ENCODE results near the gene FADS2. TPM values are rescaled to one million over a fixed set of nuclear protein-coding genes. Genes with fewer than 3 reads are reported as not detected.

The FADS2 gene
- polyA plus RNA-seq, 1 donor from 2014 or later = 145 TPM

- TF ChIP-seq REST (IDR thresholded peaks at IDR 0.05; ENCODE audit: borderline replicate concordance) = no peak
- no peak for TF ChIP-seq RAD21 (conservative IDR thresholded peaks at IDR 0.05)
- TF ChIP-seq POLR2AphosphoS5 (IDR thresholded peaks at IDR 0.05) = no peak
- H3K9me2 ChIP-seq (ENCODE audit: insufficient read depth, low read length) = no peaks in the 10 kb centered on the region
- H3K4me2 ChIP-seq (ENCODE audit: low read length) = no peak overlapping the region
- H3K27ac ChIP-seq (ENCODE audit: low read length) = no peak overlapping the region
- no peaks in the 10 kb centered on the region for H3K9me3 ChIP-seq (ENCODE audit: low read length)
- no peak overlapping the region for H3K4me3 ChIP-seq (ENCODE audit: low read length)
- H4K20me1 ChIP-seq (ENCODE audit: insufficient read depth) = no peaks in the 10 kb centered on the region
- H3K9ac ChIP-seq (ENCODE audit: low read length) = no peak overlapping the region
- no peaks in the 10 kb centered on the region for H3F3A ChIP-seq (ENCODE audit: insufficient read depth, low read length, poor library complexity, severe bottlenecking)
- no peak overlapping the region for H2AFZ ChIP-seq (ENCODE audit: low read depth, low read length)
- H3K27me3 ChIP-seq (ENCODE audit: insufficient read depth, low read depth, low read length) = no peaks in the 10 kb centered on the region
- H3K79me2 ChIP-seq (replicated peaks; ENCODE audit: insufficient read depth, low read length) = peaks cover under 1% of the 10 kb centered on the region
- H3K36me3 ChIP-seq (ENCODE audit: insufficient read depth, low read length) = peaks cover 6% of the 10 kb centered on the region
These were observed 28.3 kb upstream of the FADS2 start for GRCh38 chr11:61799665-61800284.

DNA sequence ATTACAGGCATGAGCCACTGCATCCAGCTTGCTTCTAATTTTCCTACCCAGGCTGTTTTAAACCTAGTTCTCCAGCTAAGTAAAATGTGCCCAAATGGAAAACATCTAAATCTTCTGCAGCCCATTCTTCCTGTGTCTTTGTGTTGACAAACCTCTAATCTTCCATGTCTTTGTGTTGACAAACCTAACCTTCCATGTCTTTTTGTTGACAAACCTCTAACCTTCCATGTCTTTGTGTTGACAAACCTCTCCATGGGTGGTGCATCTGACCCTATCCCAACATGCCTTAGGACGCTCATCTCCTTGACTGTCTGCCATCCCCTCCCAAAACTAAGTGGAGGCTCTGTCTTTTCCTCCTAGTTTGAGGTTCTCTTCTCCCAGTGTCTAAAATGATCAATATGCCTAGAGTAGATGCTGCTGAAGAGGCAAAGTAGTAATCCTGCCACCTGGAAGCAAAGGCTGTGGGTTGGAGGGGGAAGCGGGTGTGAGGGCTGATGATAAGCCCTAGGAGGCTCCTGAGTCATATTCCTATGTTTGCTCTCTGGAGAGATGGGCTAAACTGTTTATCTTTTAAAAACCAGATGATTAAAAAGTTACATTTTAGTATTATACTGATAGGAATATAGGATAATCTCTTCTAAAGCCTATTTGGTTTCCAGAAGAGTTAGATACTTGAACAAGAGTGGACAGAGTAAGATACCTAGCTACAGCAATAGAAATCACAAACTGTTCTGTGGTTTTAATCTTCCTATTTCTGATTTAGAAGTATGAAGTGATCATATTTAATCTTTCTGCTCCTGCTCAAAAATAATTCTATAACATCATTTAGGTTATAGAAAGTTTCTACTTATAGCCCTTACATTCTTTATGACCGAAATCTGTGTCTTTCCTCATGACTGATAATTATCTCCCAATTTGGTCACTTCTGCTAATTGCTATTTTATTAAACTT is 27.5 kb upstream of the FADS2 start:
- Histone ChIP-seq H3K27me3 (ENCODE audit: insufficient read depth, low read depth, low read length) (no peaks in the 10 kb centered on the region), H3K79me2 (replicated peaks; ENCODE audit: insufficient read depth, low read length) (no peaks in the 10 kb centered on the region), H2AFZ (ENCODE audit: low read depth, low read length) (no peak overlapping the region), H4K20me1 (ENCODE audit: insufficient read depth) (no peaks in the 10 kb centered on the region), H3K9me3 (ENCODE audit: low read length) (no peaks in the 10 kb centered on the region), H3K4me2 (ENCODE audit: low read length) (no peak overlapping the region), H3K4me3 (ENCODE audit: low read length) (no peak overlapping the region), H3K27ac (ENCODE audit: low read length) (no peak overlapping the region), H3K36me3 (ENCODE audit: insufficient read depth, low read length) (peaks cover 6% of the 10 kb centered on the region), H3F3A (ENCODE audit: insufficient read depth, low read length, poor library complexity, severe bottlenecking) (no peaks in the 10 kb centered on the region), H3K9me2 (ENCODE audit: insufficient read depth, low read length) (no peaks in the 10 kb centered on the region), H3K9ac (ENCODE audit: low read length) (no peak overlapping the region)
- TF ChIP-seq MXI1 (conservative IDR thresholded peaks at IDR 0.05; ENCODE audit: poor library complexity, severe bottlenecking) = no peak
- TF ChIP-seq EP300 (conservative IDR thresholded peaks at IDR 0.05; ENCODE audit: poor library complexity, severe bottlenecking) = no peak
- no peak for TF ChIP-seq POLR2AphosphoS5 (IDR thresholded peaks at IDR 0.05)
- TF ChIP-seq, protein P1, sequence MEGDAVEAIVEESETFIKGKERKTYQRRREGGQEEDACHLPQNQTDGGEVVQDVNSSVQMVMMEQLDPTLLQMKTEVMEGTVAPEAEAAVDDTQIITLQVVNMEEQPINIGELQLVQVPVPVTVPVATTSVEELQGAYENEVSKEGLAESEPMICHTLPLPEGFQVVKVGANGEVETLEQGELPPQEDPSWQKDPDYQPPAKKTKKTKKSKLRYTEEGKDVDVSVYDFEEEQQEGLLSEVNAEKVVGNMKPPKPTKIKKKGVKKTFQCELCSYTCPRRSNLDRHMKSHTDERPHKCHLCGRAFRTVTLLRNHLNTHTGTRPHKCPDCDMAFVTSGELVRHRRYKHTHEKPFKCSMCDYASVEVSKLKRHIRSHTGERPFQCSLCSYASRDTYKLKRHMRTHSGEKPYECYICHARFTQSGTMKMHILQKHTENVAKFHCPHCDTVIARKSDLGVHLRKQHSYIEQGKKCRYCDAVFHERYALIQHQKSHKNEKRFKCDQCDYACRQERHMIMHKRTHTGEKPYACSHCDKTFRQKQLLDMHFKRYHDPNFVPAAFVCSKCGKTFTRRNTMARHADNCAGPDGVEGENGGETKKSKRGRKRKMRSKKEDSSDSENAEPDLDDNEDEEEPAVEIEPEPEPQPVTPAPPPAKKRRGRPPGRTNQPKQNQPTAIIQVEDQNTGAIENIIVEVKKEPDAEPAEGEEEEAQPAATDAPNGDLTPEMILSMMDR (IDR thresholded peaks at IDR 0.05; ENCODE audit: poor library complexity, severe bottlenecking) = no peak
- TF ChIP-seq RAD21 (conservative IDR thresholded peaks at IDR 0.05) = no peak
- TF ChIP-seq SMC3 (conservative IDR thresholded peaks at IDR 0.05; ENCODE audit: poor library complexity) = no peak
- no peak for TF ChIP-seq TAF1 (IDR thresholded peaks at IDR 0.05; ENCODE audit: low read depth)
- no peak for TF ChIP-seq REST (IDR thresholded peaks at IDR 0.05; ENCODE audit: borderline replicate concordance)
- no peak for TF ChIP-seq EZH2 (IDR thresholded peaks at IDR 0.05; ENCODE audit: borderline replicate concordance, insufficient read depth, low read length, poor library complexity, severe bottlenecking)
